ENCODE data around the gene SCARF2. TPM values are rescaled to one million over a fixed set of nuclear protein-coding genes. Genes with fewer than 3 reads are reported as not detected.
"Not testable (repeated sequence)": the region's sequence is repeated elsewhere in the genome, so short reads cannot be mapped to it uniquely, and the experiment has no call there.

SCARF2 gene
- polyA plus RNA-seq, 1 donor from 2014 or later, result 5.0 TPM

DNA sequence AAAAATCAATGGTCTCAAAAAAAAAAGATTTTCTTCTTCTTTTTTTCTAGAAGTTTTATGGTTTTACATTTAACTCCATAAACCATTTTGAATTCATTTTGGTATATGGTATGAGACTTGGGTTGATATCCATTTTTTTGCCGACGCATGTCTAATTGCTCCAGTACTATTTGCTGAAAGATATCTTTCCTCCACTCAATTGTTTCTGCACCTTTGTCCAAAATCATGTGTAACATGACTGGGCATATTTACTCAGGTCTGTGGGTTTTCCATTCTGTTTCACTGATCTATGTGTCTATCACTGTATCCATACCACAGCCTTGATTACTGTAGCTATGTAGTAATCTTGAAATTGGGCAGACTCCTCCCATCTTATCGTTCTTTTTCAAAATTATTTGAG lies 15.6 kb upstream of the SCARF2 start:
- Histone ChIP-seq H3F3A (ENCODE audit: insufficient read depth, low read length, poor library complexity, severe bottlenecking) (no peaks in the 10 kb centered on the region), H4K20me1 (ENCODE audit: insufficient read depth) (no peaks in the 10 kb centered on the region), H3K36me3 (ENCODE audit: insufficient read depth, low read length) (peaks cover 8% of the 10 kb centered on the region), H3K4me2 (ENCODE audit: low read length) (no peak overlapping the region), H3K9me2 (ENCODE audit: insufficient read depth, low read length) (no peaks in the 10 kb centered on the region), H3K27ac (ENCODE audit: low read length) (no peak overlapping the region), H3K4me3 (ENCODE audit: low read length) (no peak overlapping the region), H3K9ac (ENCODE audit: low read length) (no peak overlapping the region), H2AFZ (ENCODE audit: low read depth, low read length) (no peak overlapping the region), H3K9me3 (ENCODE audit: low read length) (no peaks in the 10 kb centered on the region), H3K79me2 (replicated peaks; ENCODE audit: insufficient read depth, low read length) (no peaks in the 10 kb centered on the region), H3K27me3 (ENCODE audit: insufficient read depth, low read depth, low read length) (no peaks in the 10 kb centered on the region)
- TF ChIP-seq MXI1 (conservative IDR thresholded peaks at IDR 0.05; ENCODE audit: poor library complexity, severe bottlenecking), result no peak
- TF ChIP-seq RAD21 (conservative IDR thresholded peaks at IDR 0.05), result no peak
- TF ChIP-seq, protein P1, sequence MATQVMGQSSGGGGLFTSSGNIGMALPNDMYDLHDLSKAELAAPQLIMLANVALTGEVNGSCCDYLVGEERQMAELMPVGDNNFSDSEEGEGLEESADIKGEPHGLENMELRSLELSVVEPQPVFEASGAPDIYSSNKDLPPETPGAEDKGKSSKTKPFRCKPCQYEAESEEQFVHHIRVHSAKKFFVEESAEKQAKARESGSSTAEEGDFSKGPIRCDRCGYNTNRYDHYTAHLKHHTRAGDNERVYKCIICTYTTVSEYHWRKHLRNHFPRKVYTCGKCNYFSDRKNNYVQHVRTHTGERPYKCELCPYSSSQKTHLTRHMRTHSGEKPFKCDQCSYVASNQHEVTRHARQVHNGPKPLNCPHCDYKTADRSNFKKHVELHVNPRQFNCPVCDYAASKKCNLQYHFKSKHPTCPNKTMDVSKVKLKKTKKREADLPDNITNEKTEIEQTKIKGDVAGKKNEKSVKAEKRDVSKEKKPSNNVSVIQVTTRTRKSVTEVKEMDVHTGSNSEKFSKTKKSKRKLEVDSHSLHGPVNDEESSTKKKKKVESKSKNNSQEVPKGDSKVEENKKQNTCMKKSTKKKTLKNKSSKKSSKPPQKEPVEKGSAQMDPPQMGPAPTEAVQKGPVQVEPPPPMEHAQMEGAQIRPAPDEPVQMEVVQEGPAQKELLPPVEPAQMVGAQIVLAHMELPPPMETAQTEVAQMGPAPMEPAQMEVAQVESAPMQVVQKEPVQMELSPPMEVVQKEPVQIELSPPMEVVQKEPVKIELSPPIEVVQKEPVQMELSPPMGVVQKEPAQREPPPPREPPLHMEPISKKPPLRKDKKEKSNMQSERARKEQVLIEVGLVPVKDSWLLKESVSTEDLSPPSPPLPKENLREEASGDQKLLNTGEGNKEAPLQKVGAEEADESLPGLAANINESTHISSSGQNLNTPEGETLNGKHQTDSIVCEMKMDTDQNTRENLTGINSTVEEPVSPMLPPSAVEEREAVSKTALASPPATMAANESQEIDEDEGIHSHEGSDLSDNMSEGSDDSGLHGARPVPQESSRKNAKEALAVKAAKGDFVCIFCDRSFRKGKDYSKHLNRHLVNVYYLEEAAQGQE (IDR thresholded peaks at IDR 0.05; ENCODE audit: borderline replicate concordance), result no peak
- no peak for TF ChIP-seq POLR2AphosphoS5 (IDR thresholded peaks at IDR 0.05)
- no peak for TF ChIP-seq TAF1 (IDR thresholded peaks at IDR 0.05; ENCODE audit: low read depth)
- TF ChIP-seq, protein P2, sequence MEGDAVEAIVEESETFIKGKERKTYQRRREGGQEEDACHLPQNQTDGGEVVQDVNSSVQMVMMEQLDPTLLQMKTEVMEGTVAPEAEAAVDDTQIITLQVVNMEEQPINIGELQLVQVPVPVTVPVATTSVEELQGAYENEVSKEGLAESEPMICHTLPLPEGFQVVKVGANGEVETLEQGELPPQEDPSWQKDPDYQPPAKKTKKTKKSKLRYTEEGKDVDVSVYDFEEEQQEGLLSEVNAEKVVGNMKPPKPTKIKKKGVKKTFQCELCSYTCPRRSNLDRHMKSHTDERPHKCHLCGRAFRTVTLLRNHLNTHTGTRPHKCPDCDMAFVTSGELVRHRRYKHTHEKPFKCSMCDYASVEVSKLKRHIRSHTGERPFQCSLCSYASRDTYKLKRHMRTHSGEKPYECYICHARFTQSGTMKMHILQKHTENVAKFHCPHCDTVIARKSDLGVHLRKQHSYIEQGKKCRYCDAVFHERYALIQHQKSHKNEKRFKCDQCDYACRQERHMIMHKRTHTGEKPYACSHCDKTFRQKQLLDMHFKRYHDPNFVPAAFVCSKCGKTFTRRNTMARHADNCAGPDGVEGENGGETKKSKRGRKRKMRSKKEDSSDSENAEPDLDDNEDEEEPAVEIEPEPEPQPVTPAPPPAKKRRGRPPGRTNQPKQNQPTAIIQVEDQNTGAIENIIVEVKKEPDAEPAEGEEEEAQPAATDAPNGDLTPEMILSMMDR (IDR thresholded peaks at IDR 0.05; ENCODE audit: poor library complexity, severe bottlenecking), result no peak
- no peak for TF ChIP-seq EP300 (conservative IDR thresholded peaks at IDR 0.05; ENCODE audit: poor library complexity, severe bottlenecking)
- TF ChIP-seq SMC3 (conservative IDR thresholded peaks at IDR 0.05; ENCODE audit: poor library complexity), result no peak
- TF ChIP-seq EZH2 (IDR thresholded peaks at IDR 0.05; ENCODE audit: borderline replicate concordance, insufficient read depth, low read length, poor library complexity, severe bottlenecking), result no peak

DNA sequence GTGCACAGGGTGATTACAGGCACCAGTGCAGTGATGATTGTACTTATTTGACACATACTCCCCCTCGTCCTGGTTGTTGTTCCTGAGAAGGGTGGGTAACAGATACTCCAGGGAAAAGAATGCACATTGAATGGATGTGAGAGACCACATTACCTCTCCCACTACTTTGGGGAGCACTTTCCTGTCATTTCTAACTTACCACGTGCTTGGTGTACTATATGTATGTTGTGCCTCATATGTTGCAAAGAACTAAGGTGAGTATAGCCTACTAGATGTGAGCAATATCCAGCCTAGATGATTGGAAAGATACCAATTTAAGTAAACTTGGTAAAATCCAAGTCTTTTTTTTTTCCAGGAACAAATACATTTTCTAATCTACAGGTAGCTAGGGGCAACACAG lies 14.3 kb upstream of the SCARF2 start:
- no peak overlapping the region for H3K27ac ChIP-seq (ENCODE audit: low read length)
- H3F3A ChIP-seq (ENCODE audit: insufficient read depth, low read length, poor library complexity, severe bottlenecking), result no peaks in the 10 kb centered on the region
- H3K27me3 ChIP-seq (ENCODE audit: insufficient read depth, low read depth, low read length), result no peaks in the 10 kb centered on the region
- H3K4me3 ChIP-seq (ENCODE audit: low read length), result no peak overlapping the region
- no peaks in the 10 kb centered on the region for H3K36me3 ChIP-seq (ENCODE audit: insufficient read depth, low read length)
- no peaks in the 10 kb centered on the region for H3K79me2 ChIP-seq (replicated peaks; ENCODE audit: insufficient read depth, low read length)
- no peaks in the 10 kb centered on the region for H3K9me2 ChIP-seq (ENCODE audit: insufficient read depth, low read length)
- H2AFZ ChIP-seq (ENCODE audit: low read depth, low read length), result no peak overlapping the region
- H4K20me1 ChIP-seq (ENCODE audit: insufficient read depth), result no peaks in the 10 kb centered on the region
- TF ChIP-seq TAF1 (IDR thresholded peaks at IDR 0.05; ENCODE audit: low read depth) (no peak), MXI1 (conservative IDR thresholded peaks at IDR 0.05; ENCODE audit: poor library complexity, severe bottlenecking) (no peak)
- no peak overlapping the region for H3K9ac ChIP-seq (ENCODE audit: low read length)
- H3K9me3 ChIP-seq (ENCODE audit: low read length), result no peaks in the 10 kb centered on the region
- no peak overlapping the region for H3K4me2 ChIP-seq (ENCODE audit: low read length)

DNA sequence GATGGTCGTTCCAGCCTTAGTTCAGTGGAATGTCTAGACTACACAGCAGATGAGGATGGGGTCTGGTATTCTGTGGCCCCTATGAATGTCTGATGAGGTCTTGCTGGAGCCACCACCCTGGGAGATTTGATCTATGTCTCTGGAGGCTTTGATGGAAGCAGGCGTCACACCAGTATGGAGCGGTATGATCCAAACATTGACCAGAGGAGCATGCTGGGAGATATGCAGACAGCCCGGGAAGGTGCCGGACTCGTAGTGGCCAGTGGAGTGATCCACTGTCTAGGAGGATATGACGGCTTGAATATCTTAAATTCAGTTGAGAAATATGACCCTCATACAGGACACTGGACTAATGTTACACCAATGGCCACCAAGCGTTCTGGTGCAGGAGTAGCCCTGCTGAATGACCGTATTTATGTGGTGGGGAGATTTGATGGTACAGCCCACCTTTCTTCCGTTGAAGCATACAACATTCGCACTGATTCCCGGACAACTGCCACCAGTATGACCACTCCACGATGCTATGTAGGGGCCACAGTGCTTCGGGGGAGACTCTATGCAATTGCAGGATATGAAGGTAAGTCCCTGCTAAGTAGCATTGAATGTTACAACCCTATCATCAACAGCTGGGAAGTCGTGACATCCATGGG lies 13.6 kb upstream of the SCARF2 start:
- not testable (repeated sequence) for H3F3A ChIP-seq (ENCODE audit: insufficient read depth, low read length, poor library complexity, severe bottlenecking); H2AFZ ChIP-seq (ENCODE audit: low read depth, low read length); H3K4me2 ChIP-seq (ENCODE audit: low read length); H3K9ac ChIP-seq (ENCODE audit: low read length); H4K20me1 ChIP-seq (ENCODE audit: insufficient read depth); H3K79me2 ChIP-seq (replicated peaks; ENCODE audit: insufficient read depth, low read length); H3K9me3 ChIP-seq (ENCODE audit: low read length); H3K4me3 ChIP-seq (ENCODE audit: low read length); H3K36me3 ChIP-seq (ENCODE audit: insufficient read depth, low read length); H3K9me2 ChIP-seq (ENCODE audit: insufficient read depth, low read length); H3K27ac ChIP-seq (ENCODE audit: low read length); H3K27me3 ChIP-seq (ENCODE audit: insufficient read depth, low read depth, low read length)

Data from neural cell (in vitro differentiated cells).